H1 (cell line): ENCODE measurements around the gene TBC1D4. TPM values are rescaled to one million over a fixed set of nuclear protein-coding genes. Genes with fewer than 3 reads are reported as not detected.

Source experiments
- CTCF ChIA-PET: fragments of 300-600 bp; sonication (Branson Sonifier 250); formaldehyde crosslinking; loops from one replicate; lab custom pipeline; 2021; ENCODE audit not compliant: partially characterized antibody; lab: Charles Lee
- POLR2A ChIA-PET: fragments of 300-600 bp; sonication (Branson Sonifier 250); formaldehyde crosslinking; loops from one replicate; lab custom pipeline; 2021; ENCODE audit warnings: inconsistent platforms; ENCODE audit not compliant: partially characterized antibody; lab: Charles Lee
- DNase-seq, 2 experiments: peaks; one replicate each; pipeline versions ENCODE4 v3.0.0 to v3.0.0-alpha.2; 2010 to 2022; ENCODE audit warnings: low spot score in 2 of 2, low read depth in 1 of 2, mixed read lengths in 1 of 2
- FAIRE-seq: peaks from 2 replicates; lab custom pipeline; 2011; peaks lifted over from hg19 to GRCh38; lab: Jason Lieb, UNC
- H2AFZ ChIP-seq: 2 replicates; pipeline ENCODE4 v1.8.1; 2012; ENCODE audit warnings: low read length, inconsistent platforms
- H2AK5ac ChIP-seq: 2 replicates; pipeline ENCODE4 v1.6.1; 2013; ENCODE audit warnings: low read depth, low read length
- H2BK120ac ChIP-seq: replicated peaks from 2 replicates; pipeline ENCODE3; 2013; ENCODE audit warnings: low read depth, low read length, inconsistent platforms
- H2BK12ac ChIP-seq: 2 replicates; pipeline ENCODE4 v1.6.1; 2013; ENCODE audit warnings: low read depth, low read length
- H2BK15ac ChIP-seq: 2 replicates; pipeline ENCODE4 v1.6.1; 2013; ENCODE audit warnings: low read length
- H2BK20ac ChIP-seq: 2 replicates; pipeline ENCODE4 v1.6.1; 2013; ENCODE audit warnings: low read length
- H2BK5ac ChIP-seq: 2 replicates; pipeline ENCODE4 v1.6.1; 2013; ENCODE audit warnings: low read depth, low read length
- H3K14ac ChIP-seq: 2 replicates; pipeline ENCODE4 v1.6.1; 2013; ENCODE audit warnings: inconsistent platforms; ENCODE audit not compliant: insufficient read length
- H3K18ac ChIP-seq: 2 replicates; pipeline ENCODE4 v1.6.1; 2013; ENCODE audit warnings: low read length; ENCODE audit errors: extremely low read depth
- H3K23ac ChIP-seq: 2 replicates; pipeline ENCODE4 v1.6.1; 2013; ENCODE audit warnings: inconsistent platforms; ENCODE audit not compliant: insufficient read length
- H3K23me2 ChIP-seq: 2 replicates; pipeline ENCODE4 v1.6.1; 2013; ENCODE audit warnings: low read depth, low read length
- H3K27ac ChIP-seq: 2 replicates; pipeline ENCODE4 v1.6.1; 2011; ENCODE audit warnings: low read depth, low read length, inconsistent platforms
- H3K27me3 ChIP-seq, 4 experiments: replicated peaks in 1 of 4; 1 replicate in 1 of 4; 2 replicates in 3 of 4; pipeline versions ENCODE4 v1.6.1 to v1.8.1; 2011 to 2013; ENCODE audit warnings: low read length in 3 of 4, mild to moderate bottlenecking in 3 of 4, inconsistent platforms in 2 of 4, mixed read lengths in 2 of 4, moderate library complexity in 1 of 4; ENCODE audit not compliant: control insufficient read depth in 3 of 4, insufficient read depth in 3 of 4; ENCODE audit errors: extremely low read depth in 1 of 4
- H3K36me3 ChIP-seq, 4 experiments: 2 replicates each; pipeline versions ENCODE4 v1.6.1 to v1.8.1; 2011 to 2013; ENCODE audit warnings: mild to moderate bottlenecking in 4 of 4, low read length in 3 of 4, moderate library complexity in 2 of 4, control low read depth in 1 of 4, inconsistent platforms in 1 of 4; ENCODE audit not compliant: insufficient read depth in 4 of 4, control insufficient read depth in 2 of 4
- H3K4ac ChIP-seq: replicated peaks from 2 replicates; pipeline ENCODE3; 2013; ENCODE audit warnings: low read length, low read depth, mixed read lengths, inconsistent platforms; ENCODE audit not compliant: insufficient read length
- H3K4me1 ChIP-seq, 4 experiments: replicated peaks in 1 of 4; 1 replicate in 1 of 4; 2 replicates in 3 of 4; pipeline versions ENCODE4 v1.6.1 to v1.8.1; 2011 to 2013; ENCODE audit warnings: low read length in 3 of 4, inconsistent platforms in 2 of 4, mixed read lengths in 1 of 4; ENCODE audit not compliant: insufficient read depth in 4 of 4, control insufficient read depth in 3 of 4
- H3K4me2 ChIP-seq, 2 experiments: 2 replicates each; pipeline versions ENCODE4 v1.6.1 to v1.8.1; 2011 to 2013; ENCODE audit warnings: low read depth in 2 of 2, low read length in 2 of 2, control low read depth in 1 of 2, inconsistent platforms in 1 of 2, mild to moderate bottlenecking in 1 of 2; ENCODE audit not compliant: insufficient read depth in 1 of 2
- H3K4me3 ChIP-seq, 4 experiments: fragments of 200-600, 300-600 bp in 1 of 4; sonication (generic), shearing (Covaris generic), sonication (Bioruptor Twin) in 1 of 4; 2 replicates each; pipeline versions ENCODE4 v1.5.1 to v1.8.1; 2011 to 2016; ENCODE audit warnings: low read length in 4 of 4, low read depth in 3 of 4, control low read depth in 2 of 4, inconsistent platforms in 2 of 4, mild to moderate bottlenecking in 2 of 4, mixed read lengths in 1 of 4, moderate library complexity in 1 of 4; ENCODE audit not compliant: insufficient read depth in 2 of 4; ENCODE audit errors: extremely low read depth in 1 of 4
- H3K56ac ChIP-seq: replicated peaks from 2 replicates; pipeline ENCODE3; 2013; ENCODE audit warnings: low read depth, mild to moderate bottlenecking, mixed read lengths, low read length, inconsistent platforms; ENCODE audit not compliant: insufficient read length
- H3K79me1 ChIP-seq: 2 replicates; pipeline ENCODE4 v1.6.1; 2013; ENCODE audit warnings: low read depth, low read length, control low read depth
- H3K79me2 ChIP-seq, 2 experiments: 2 replicates each; pipeline versions ENCODE4 v1.6.1 to v1.8.1; 2012 to 2013; ENCODE audit warnings: low read length in 2 of 2, mild to moderate bottlenecking in 2 of 2, inconsistent platforms in 1 of 2; ENCODE audit not compliant: insufficient read depth in 2 of 2, control insufficient read depth in 1 of 2
- H3K9ac ChIP-seq, 4 experiments: replicated peaks in 1 of 4; 1 replicate in 1 of 4; 2 replicates in 3 of 4; pipeline versions ENCODE4 v1.6.1 to v1.8.1; 2011 to 2013; ENCODE audit warnings: low read depth in 3 of 4, low read length in 3 of 4, control low read depth in 2 of 4, mild to moderate bottlenecking in 2 of 4, moderate library complexity in 2 of 4, inconsistent platforms in 1 of 4; ENCODE audit errors: extremely low read depth in 1 of 4
- H3K9me3 ChIP-seq, 2 experiments: 2 replicates each; pipeline versions ENCODE4 v1.6.1 to v1.8.1; 2012 to 2013; ENCODE audit warnings: mild to moderate bottlenecking in 2 of 2, moderate library complexity in 2 of 2, control low read depth in 1 of 2, inconsistent platforms in 1 of 2, low read depth in 1 of 2, low read length in 1 of 2, mixed read lengths in 1 of 2; ENCODE audit not compliant: insufficient read depth in 2 of 2
- H4K20me1 ChIP-seq, 2 experiments: replicated peaks in 1 of 2; 2 replicates each; pipeline versions ENCODE3 to v1.8.1; 2011 to 2013; ENCODE audit warnings: inconsistent platforms in 2 of 2, low read length in 2 of 2, mild to moderate bottlenecking in 1 of 2; ENCODE audit not compliant: insufficient read depth in 2 of 2, control insufficient read depth in 1 of 2
- H4K5ac ChIP-seq: 2 replicates; pipeline ENCODE4 v1.6.1; 2013; ENCODE audit warnings: low read length, low read depth, mixed read lengths, inconsistent platforms; ENCODE audit not compliant: insufficient read length
- H4K8ac ChIP-seq: 2 replicates; pipeline ENCODE4 v1.8.0; 2013; ENCODE audit warnings: mild to moderate bottlenecking, moderate library complexity, low read length, inconsistent platforms; ENCODE audit not compliant: insufficient read depth; ENCODE audit errors: extremely low read depth
- H4K91ac ChIP-seq: replicated peaks from 2 replicates; pipeline ENCODE3; 2013; ENCODE audit warnings: low read length, mixed read lengths, inconsistent platforms; ENCODE audit not compliant: insufficient read length
- BACH1 ChIP-seq: IDR thresholded peaks from 2 replicates; pipeline ENCODE4 v1.6.1; 2012; ENCODE audit warnings: low read length, improper control_type of control experiment
- CBX8 ChIP-seq: fragments of 300-800, 300-1000 bp; sonication (generic); IDR thresholded peaks from 2 replicates; pipeline ENCODE4 v1.7.1; 2016; ENCODE audit warnings: low read depth, low read length, borderline replicate concordance
- CHD1 ChIP-seq: IDR thresholded peaks from 2 replicates; pipeline ENCODE4 v1.6.1; 2012; ENCODE audit warnings: low read depth, low read length, improper control_type of control experiment
- HDAC2 ChIP-seq, 2 experiments: fragments of 300-600 bp in 1 of 2; sonication (generic) in 1 of 2; IDR thresholded peaks; 2 replicates each; pipeline ENCODE4 v1.6.1; 2011 to 2012; ENCODE audit warnings: low read depth in 2 of 2, low read length in 2 of 2, mild to moderate bottlenecking in 2 of 2, moderate library complexity in 2 of 2, borderline replicate concordance in 1 of 2, inconsistent platforms in 1 of 2
- NANOG ChIP-seq: IDR thresholded peaks from 2 replicates; pipeline ENCODE4 v1.6.1; 2011; ENCODE audit warnings: low read length, low read depth, mild to moderate bottlenecking, inconsistent platforms; ENCODE audit not compliant: insufficient read depth, poor library complexity, severe bottlenecking
- POU5F1 ChIP-seq: IDR thresholded peaks from 2 replicates; pipeline ENCODE4 v1.6.1; 2011; ENCODE audit warnings: low read depth, mild to moderate bottlenecking, low read length, moderate library complexity
- RNF2 ChIP-seq: fragments of 200-900, 300-1000 bp; sonication (generic); IDR thresholded peaks from 2 replicates; pipeline ENCODE4 v1.7.1; 2016; ENCODE audit warnings: borderline replicate concordance, low read depth, mild to moderate bottlenecking, antibody characterized with exemption, low read length; ENCODE audit not compliant: poor library complexity, severe bottlenecking; ENCODE audit errors: missing control alignments
- SP4 ChIP-seq: IDR thresholded peaks from 2 replicates; pipeline ENCODE4 v1.6.1; 2012; ENCODE audit warnings: low read length, inconsistent platforms
- SRF ChIP-seq: IDR thresholded peaks from 2 replicates; pipeline ENCODE4 v1.6.1; 2011; ENCODE audit warnings: mild to moderate bottlenecking, low read depth, low read length, moderate library complexity
- WGBS, 2 experiments: shearing (Covaris generic) in 1 of 2; methylation state at CpG; one replicate each; pipeline versions ENCODE4 v1.1.6 to v1.1.7; 2013 to 2015; ENCODE audit warnings: low lambda C conversion rate in 2 of 2, mixed read lengths in 2 of 2, inconsistent platforms in 1 of 2, low coverage in 1 of 2, missing lambda C conversion rate in 1 of 2; ENCODE audit not compliant: insufficient replicate concordance in 2 of 2, insufficient coverage in 1 of 2, insufficient read length in 1 of 2; ENCODE audit errors: extremely low coverage in 1 of 2, missing lambda C conversion rate in 1 of 2; 5-methylcytosine and 5-hydroxymethylcytosine counted together
- polyA plus RNA-seq, 7 experiments: library from polyadenylated mRNA; depleted of rRNA in 3 of 7; stranded (reverse) in 5 of 7; unstranded in 2 of 7; fragments of >200 nt in 5 of 7; fragments of 200-250 nt in 2 of 7; gene quantifications; 1 replicate in 5 of 7; 2 replicates in 1 of 7; 4 replicates in 1 of 7; pipeline versions ENCODE4 v1.2.1 to v1.2.3, GENCODE V29; 2011 to 2013; ENCODE audit warnings: missing spikeins in 2 of 7, mixed read lengths in 2 of 7
- total RNA-seq: library from RNA; stranded (reverse); fragmentation: NEBNext Ultra II Directional; extraction: Animal tissue kit (Norgen Biotek cat#: 25700); gene quantifications from 2 replicates; pipeline ENCODE4 v1.2.1, GENCODE V29; 2021

TBC1D4 gene
- total and polyA plus RNA-seq, 2 of the 8 experiments (the other 6 are each of a cell fraction or from before 2014, with no cell fraction given) = 16.7 to 39.0 TPM

DNA sequence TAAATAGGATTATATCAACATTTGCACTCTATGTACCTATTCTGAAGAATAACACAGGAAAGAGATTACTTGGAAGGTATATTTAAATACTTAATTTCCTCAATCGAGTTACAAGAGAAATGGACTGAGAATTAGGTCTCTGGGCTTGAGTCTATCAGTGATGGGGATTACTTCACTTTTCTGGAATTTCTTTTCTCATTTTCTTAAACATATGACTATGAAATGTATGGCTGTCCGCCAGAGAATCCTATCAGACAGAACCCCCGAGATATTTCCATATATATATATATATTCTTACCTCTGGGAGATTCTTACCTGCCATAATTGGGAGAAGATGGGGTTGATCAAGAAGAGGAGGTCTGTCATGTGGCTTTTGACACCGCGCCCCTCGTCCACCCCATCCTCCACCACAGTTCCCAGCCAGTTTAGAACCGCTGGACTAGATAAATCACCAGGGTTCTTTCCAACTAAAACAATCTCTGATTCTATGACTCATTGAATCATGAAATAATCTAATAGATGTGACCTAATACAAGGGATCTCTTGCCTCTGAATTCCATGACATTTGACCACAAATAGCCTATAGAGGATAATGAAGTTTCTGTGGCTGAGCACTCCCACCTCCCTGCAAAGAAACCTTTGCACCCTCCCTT is 231.3 kb downstream of the TBC1D4 start:
- Histone ChIP-seq H3K4me1 (no peaks in the 10 kb centered on the region), H2AK5ac (no peak overlapping the region), H3K4ac (no peak overlapping the region), H3K79me2 (no peaks in the 10 kb centered on the region), H3K23me2 (no peaks in the 10 kb centered on the region), H3K23ac (no peak overlapping the region), H4K91ac (no peak overlapping the region), H3K9ac (no peak overlapping the region), H4K8ac (no peak overlapping the region), H3K4me2 (no peak overlapping the region), H3K14ac (no peak overlapping the region), H2BK15ac (no peak overlapping the region), H3K56ac (no peak overlapping the region), H2BK5ac (no peak overlapping the region), H4K5ac (no peak overlapping the region), H2BK20ac (no peak overlapping the region), H2BK12ac (no peak overlapping the region), H3K9me3 (peaks cover 12 to 17% of the 10 kb centered on the region in 2 experiments; a peak in 3 of 4 replicates), H3K27ac (no peak overlapping the region), H3K18ac (no peak overlapping the region), H3K27me3 (no peaks in the 10 kb centered on the region), H4K20me1 (no peaks in the 10 kb centered on the region), H3K4me3 (no peak overlapping the region), H2AFZ (no peak overlapping the region), H2BK120ac (no peak overlapping the region), H3K79me1 (no peaks in the 10 kb centered on the region), H3K36me3 (no peaks in the 10 kb centered on the region)
- whole genome bisulfite sequencing, 2 experiments = 80% methylated on average over 7 of the region's 7 CpGs; no CpG with 5 or more reads in 1 of the 2 experiments
- TF ChIP-seq BACH1 = no peak
- TF ChIP-seq CHD1 = no peak
- no peak for TF ChIP-seq POU5F1
- no peak for TF ChIP-seq HDAC2 (IDR thresholded peaks at IDR 0.05; ENCODE audit: borderline replicate concordance in 1 of 2, low read depth in 2 of 2, low read length in 2 of 2)
- no peak for TF ChIP-seq RNF2
- TF ChIP-seq NANOG = no peak
- TF ChIP-seq CBX8 = no peak
- no peak for TF ChIP-seq SP4
- no peak for TF ChIP-seq SRF
- CTCF ChIA-PET = interaction anchor here (0.7 to 1.1 kb wide), 3 partner anchors 402 to 1536 kb away, joined by 3 to 4 read pairs (median 3); no protein-coding TSS in a partner anchor
- POLR2A ChIA-PET = no interaction called here
- FAIRE-seq = no peak
- no peak for DNase-seq
